K562 (cell line): ENCODE results near the gene OR6K6. TPM values are rescaled to one million over a fixed set of nuclear protein-coding genes. Genes with fewer than 3 reads are reported as not detected.
A peak's percentile ranks its signal among the peaks of the same experiment; 100 is the strongest.

Experiments
- CC2D1A ChIP-seq: fragments of 450-650 bp; IDR thresholded peaks from 2 replicates; pipeline ENCODE4 v1.6.1; 2017; ENCODE audit warnings: mild to moderate bottlenecking
- CTBP1 ChIP-seq: fragments of 450-650 bp; IDR thresholded peaks from 2 replicates; pipeline ENCODE4 v1.6.1; 2016; ENCODE audit warnings: borderline replicate concordance
- EGR1 ChIP-seq: fragments of 450-650 bp; conservative IDR thresholded peaks from 2 replicates; pipeline ENCODE4 v1.6.1; 2017; ENCODE audit warnings: mild to moderate bottlenecking
- GATAD2B ChIP-seq: fragments of 450-650 bp; IDR thresholded peaks from 2 replicates; pipeline ENCODE4 v1.6.1; 2017; ENCODE audit warnings: mild to moderate bottlenecking, borderline replicate concordance
- HDAC1 ChIP-seq, 2 experiments: fragments of 450-650 bp; IDR thresholded peaks; 2 replicates each; pipeline ENCODE4 v1.6.1; 2016 to 2017; ENCODE audit warnings: inconsistent platforms in 1 of 2, mild to moderate bottlenecking in 1 of 2, moderate library complexity in 1 of 2
- HOXB6 ChIP-seq: fragments of 250-450 bp; sonication (Bioruptor Pico); IDR thresholded peaks from 2 replicates; pipeline ENCODE4 v1.5.1; 2022; ENCODE audit warnings: mild to moderate bottlenecking, borderline replicate concordance
- KDM1A ChIP-seq, 2 experiments: fragments of 450-650 bp; IDR thresholded peaks; 2 replicates each; pipeline ENCODE4 v1.6.1; 2016; ENCODE audit warnings: mild to moderate bottlenecking in 2 of 2
- MEIS2 ChIP-seq: fragments of 450-650 bp; IDR thresholded peaks from 2 replicates; pipeline ENCODE4 v1.6.1; 2014; ENCODE audit warnings: mild to moderate bottlenecking; ENCODE audit not compliant: partially characterized antibody
- MTA2 ChIP-seq: fragments of 450-650 bp; IDR thresholded peaks from 2 replicates; pipeline ENCODE4 v1.6.1; 2016; ENCODE audit warnings: low read depth
- SOX6 ChIP-seq: fragments of 450-650 bp; IDR thresholded peaks from 2 replicates; pipeline ENCODE4 v1.6.1; 2014; ENCODE audit warnings: mild to moderate bottlenecking
- TCF3 ChIP-seq: sonication (generic); formaldehyde crosslinking; IDR thresholded peaks from 2 replicates; pipeline ENCODE4 v1.4.0; 2020; ENCODE audit warnings: mild to moderate bottlenecking, missing genetic modification reagents
- THAP7 ChIP-seq: fragments of 250-450 bp; sonication (Bioruptor Pico); IDR thresholded peaks from 2 replicates; pipeline ENCODE4 v1.5.0; 2021
- USF1 ChIP-seq: sonication (generic); formaldehyde crosslinking; IDR thresholded peaks from 2 replicates; pipeline ENCODE4 v1.9.0; 2022; ENCODE audit warnings: mild to moderate bottlenecking, missing genetic modification reagents
- ZNF165 ChIP-seq: fragments of 250-450 bp; sonication (Bioruptor Pico); IDR thresholded peaks from 2 replicates; pipeline ENCODE4 v1.4.0; 2020; ENCODE audit warnings: borderline replicate concordance
- ZNF316 ChIP-seq: fragments of 450-650 bp; IDR thresholded peaks from 2 replicates; pipeline ENCODE4 v1.6.1; 2016
- ZNF512 ChIP-seq: IDR thresholded peaks from 2 replicates; pipeline ENCODE4 v1.6.1; 2016; ENCODE audit warnings: missing genetic modification characterization, missing compliant biosample characterization
- ZNF609 ChIP-seq: sonication (generic); formaldehyde crosslinking; IDR thresholded peaks from 2 replicates; pipeline ENCODE4 v1.8.1; 2023; ENCODE audit warnings: missing genetic modification reagents, mild to moderate bottlenecking, borderline replicate concordance
- ZNF644 ChIP-seq: fragments of 200-800 bp; sonication (Bioruptor generic); IDR thresholded peaks from 2 replicates; pipeline ENCODE4 v1.6.1; 2016; ENCODE audit warnings: low read depth, missing genetic modification characterization, missing compliant biosample characterization
- polyA plus RNA-seq, 8 experiments: library from polyadenylated mRNA; depleted of rRNA in 4 of 8; stranded (reverse) in 5 of 8; unstranded in 3 of 8; fragments of >200 nt; fragmentation: Nextera tagmentation in 2 of 8; fragmentation: Illumina TruSeq in 1 of 8; extraction: Ambion mirVana in 2 of 8; extraction: Trizol in 1 of 8; gene quantifications; 2 replicates each; pipeline versions ENCODE4 v1.2.1 to v1.2.3, GENCODE V29; 2011 to 2014; ENCODE audit warnings: inconsistent platforms in 1 of 8, missing spikeins in 1 of 8
- total RNA-seq, 7 experiments: library from RNA; depleted of rRNA in 6 of 7; stranded (reverse); fragments of >200 nt in 6 of 7; fragmentation: Illumina TruSeq in 2 of 7; extraction: Trizol in 2 of 7; gene quantifications; 2 replicates each; pipeline versions ENCODE4 v1.2.1 to v1.2.3, GENCODE V29; 2011 to 2021; ENCODE audit warnings: low replicate concordance in 1 of 7

The OR6K6 gene
- total and polyA plus RNA-seq, 9 of the 15 experiments (the other 6 are each of a cell fraction or from before 2014, with no cell fraction given), result not detected

- TF ChIP-seq TCF3 (CRISPR knock-in tag) (peak; percentile 73), ZNF644 (tag) (no peak), SOX6 (peak; percentile 51; the same call in 1 of the 2 replicates), ZNF609 (CRISPR knock-in tag) (no peak), ZNF316 (no peak), CTBP1 (peak; percentile 86), MEIS2 (peak; percentile 42), HDAC1 (IDR thresholded peaks at IDR 0.05) (peak in 1 of 2 experiments; percentile 26; a peak in 1 of 4 replicates), EGR1 (no peak), THAP7 (no peak), HOXB6 (CRISPR knock-in tag) (no peak), USF1 (CRISPR knock-in tag) (no peak), MTA2 (peak; percentile 75), CC2D1A (no peak), KDM1A (IDR thresholded peaks at IDR 0.05) (peak in 1 of 2 experiments; percentile 56; a peak in 1 of 4 replicates), ZNF165 (no peak), ZNF512 (tag) (no peak), GATAD2B (no peak)
These were observed 22.0 kb upstream of the OR6K6 start (continued) for GRCh38 chr1:158732524-158732923.
